ENCODE results near the gene LTBP2. TPM values are rescaled to one million over a fixed set of nuclear protein-coding genes. Genes with fewer than 3 reads are reported as not detected.

The LTBP2 gene
- total RNA-seq, 1 donor from 2014 or later, result 2.9 TPM

GRCh38 chr14:74577247-74577947 lies 34.6 kb downstream of the LTBP2 start:
- no peak overlapping the region for H3K4me3 Mint-ChIP-seq
- no peaks in the 10 kb centered on the region for H3K9me3 Mint-ChIP-seq
- no peak overlapping the region for H3K27ac Mint-ChIP-seq
- peaks cover 41% of the 10 kb centered on the region for H3K4me1 Mint-ChIP-seq
- DNase-seq (ENCODE audit: low spot score in 2 of 2, unreplicated experiment in 2 of 2), result no peak
- H3K27me3 Mint-ChIP-seq (ENCODE audit: low read depth), result no peaks in the 10 kb centered on the region
- no peaks in the 10 kb centered on the region for H3K36me3 Mint-ChIP-seq
- TF ChIP-seq, protein P1, sequence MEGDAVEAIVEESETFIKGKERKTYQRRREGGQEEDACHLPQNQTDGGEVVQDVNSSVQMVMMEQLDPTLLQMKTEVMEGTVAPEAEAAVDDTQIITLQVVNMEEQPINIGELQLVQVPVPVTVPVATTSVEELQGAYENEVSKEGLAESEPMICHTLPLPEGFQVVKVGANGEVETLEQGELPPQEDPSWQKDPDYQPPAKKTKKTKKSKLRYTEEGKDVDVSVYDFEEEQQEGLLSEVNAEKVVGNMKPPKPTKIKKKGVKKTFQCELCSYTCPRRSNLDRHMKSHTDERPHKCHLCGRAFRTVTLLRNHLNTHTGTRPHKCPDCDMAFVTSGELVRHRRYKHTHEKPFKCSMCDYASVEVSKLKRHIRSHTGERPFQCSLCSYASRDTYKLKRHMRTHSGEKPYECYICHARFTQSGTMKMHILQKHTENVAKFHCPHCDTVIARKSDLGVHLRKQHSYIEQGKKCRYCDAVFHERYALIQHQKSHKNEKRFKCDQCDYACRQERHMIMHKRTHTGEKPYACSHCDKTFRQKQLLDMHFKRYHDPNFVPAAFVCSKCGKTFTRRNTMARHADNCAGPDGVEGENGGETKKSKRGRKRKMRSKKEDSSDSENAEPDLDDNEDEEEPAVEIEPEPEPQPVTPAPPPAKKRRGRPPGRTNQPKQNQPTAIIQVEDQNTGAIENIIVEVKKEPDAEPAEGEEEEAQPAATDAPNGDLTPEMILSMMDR (IDR thresholded peaks at IDR 0.05; ENCODE audit: unreplicated experiment), result no peak

DNA sequence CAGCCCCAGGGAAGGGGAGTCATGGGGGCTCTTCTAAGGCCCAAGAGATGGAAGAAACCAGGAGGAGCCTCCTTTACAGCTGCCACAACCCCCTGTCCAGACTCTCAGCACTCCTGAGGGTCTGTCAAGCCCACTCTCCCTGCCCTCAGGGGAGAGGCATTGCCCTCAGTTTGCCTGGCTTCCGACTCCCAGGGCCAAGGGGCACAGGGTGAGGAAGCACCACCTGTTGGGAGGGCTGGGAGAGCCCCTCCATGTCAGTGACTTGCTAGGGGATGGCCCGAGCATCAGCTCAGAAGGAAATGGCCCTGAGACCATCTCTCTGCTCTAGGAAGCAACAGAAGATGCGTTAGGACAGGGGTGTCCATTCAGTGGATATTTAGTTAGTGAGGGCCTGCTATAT lies 36.1 kb downstream of the LTBP2 start:
- H3K4me1 Mint-ChIP-seq, result peaks cover 55% of the 10 kb centered on the region
- H3K27ac Mint-ChIP-seq, result no peak overlapping the region

GRCh38 chr14:74575507-74575906 lies 36.5 kb downstream of the LTBP2 start:
- Mint-ChIP-seq H3K36me3 (no peaks in the 10 kb centered on the region), H3K4me3 (no peak overlapping the region), H3K4me1 (peaks cover 58% of the 10 kb centered on the region), H3K27me3 (ENCODE audit: low read depth) (no peaks in the 10 kb centered on the region), H3K9me3 (no peaks in the 10 kb centered on the region), H3K27ac (no peak overlapping the region)
- TF ChIP-seq, protein P1 (IDR thresholded peaks at IDR 0.05; ENCODE audit: unreplicated experiment), result no peak
- no peak for DNase-seq (ENCODE audit: low spot score in 2 of 2, unreplicated experiment in 2 of 2)

More for the DNA sequence above, 36.1 kb downstream of the LTBP2 start:
- Mint-ChIP-seq H3K9me3 (no peaks in the 10 kb centered on the region), H3K4me3 (no peak overlapping the region), H3K27me3 (ENCODE audit: low read depth) (no peaks in the 10 kb centered on the region), H3K36me3 (no peaks in the 10 kb centered on the region)
- no peak for DNase-seq (ENCODE audit: low spot score in 2 of 2, unreplicated experiment in 2 of 2)
- TF ChIP-seq, protein P1 (IDR thresholded peaks at IDR 0.05; ENCODE audit: unreplicated experiment), result no peak

- peaks cover 61% of the 10 kb centered on the region for H3K4me1 Mint-ChIP-seq
- peak overlapping the region; percentile 31 for H3K27ac Mint-ChIP-seq
- no peak overlapping the region for H3K4me3 Mint-ChIP-seq
- TF ChIP-seq, protein P1 (IDR thresholded peaks at IDR 0.05; ENCODE audit: unreplicated experiment), result no peak
- no peaks in the 10 kb centered on the region for H3K27me3 Mint-ChIP-seq (ENCODE audit: low read depth)
- no peak for DNase-seq (ENCODE audit: low spot score in 2 of 2, unreplicated experiment in 2 of 2)
- H3K36me3 Mint-ChIP-seq, result no peaks in the 10 kb centered on the region
- no peaks in the 10 kb centered on the region for H3K9me3 Mint-ChIP-seq
Observed at GRCh38 chr14:74574706-74575105, 37.3 kb downstream of the LTBP2 start.

- no peaks in the 10 kb centered on the region for H3K27me3 Mint-ChIP-seq (ENCODE audit: low read depth)
- no peaks in the 10 kb centered on the region for H3K36me3 Mint-ChIP-seq
- no peak overlapping the region for H3K4me3 Mint-ChIP-seq
- TF ChIP-seq, protein P1 (IDR thresholded peaks at IDR 0.05; ENCODE audit: unreplicated experiment), result no peak
- DNase-seq (ENCODE audit: low spot score in 2 of 2, unreplicated experiment in 2 of 2), result no peak
- peaks cover 63% of the 10 kb centered on the region for H3K4me1 Mint-ChIP-seq
- peak overlapping the region; percentile 96 for H3K27ac Mint-ChIP-seq
- H3K9me3 Mint-ChIP-seq, result no peaks in the 10 kb centered on the region
Observed at GRCh38 chr14:74574090-74574433, 38.0 kb downstream of the LTBP2 start.

All from mesothelial cell of epicardium (in vitro differentiated cells).